ENCODE results near the gene TBC1D9.

DNA sequence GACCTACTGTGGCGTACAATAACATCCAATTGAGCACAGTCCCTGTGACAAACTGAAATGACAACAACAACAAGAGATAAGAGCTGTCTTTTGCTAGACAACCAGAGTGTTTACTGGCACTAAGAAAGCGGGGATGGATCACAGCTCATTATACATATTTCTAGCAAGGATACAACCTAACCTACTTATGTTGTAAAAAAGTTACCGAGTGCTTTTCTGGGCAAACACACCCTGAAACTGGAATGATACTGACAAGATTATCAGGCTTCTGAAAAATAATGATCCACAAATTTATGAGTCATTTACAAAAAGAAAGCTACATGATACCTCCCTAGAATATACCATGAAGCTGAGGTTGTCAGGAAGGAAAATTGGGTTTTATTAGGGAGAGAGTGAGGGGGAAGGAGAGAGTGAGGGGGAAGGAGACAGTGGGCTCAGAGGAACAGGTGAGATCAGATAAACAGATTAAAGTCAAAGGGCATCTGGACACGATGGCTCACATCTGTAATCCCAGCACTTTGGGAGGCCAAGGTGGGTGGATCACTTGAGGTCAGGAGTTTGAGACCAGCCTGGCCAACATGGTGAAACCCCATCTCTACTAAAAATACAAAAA is 20.3 kb downstream of the TBC1D9 start:
- TF ChIP-seq, protein P1, sequence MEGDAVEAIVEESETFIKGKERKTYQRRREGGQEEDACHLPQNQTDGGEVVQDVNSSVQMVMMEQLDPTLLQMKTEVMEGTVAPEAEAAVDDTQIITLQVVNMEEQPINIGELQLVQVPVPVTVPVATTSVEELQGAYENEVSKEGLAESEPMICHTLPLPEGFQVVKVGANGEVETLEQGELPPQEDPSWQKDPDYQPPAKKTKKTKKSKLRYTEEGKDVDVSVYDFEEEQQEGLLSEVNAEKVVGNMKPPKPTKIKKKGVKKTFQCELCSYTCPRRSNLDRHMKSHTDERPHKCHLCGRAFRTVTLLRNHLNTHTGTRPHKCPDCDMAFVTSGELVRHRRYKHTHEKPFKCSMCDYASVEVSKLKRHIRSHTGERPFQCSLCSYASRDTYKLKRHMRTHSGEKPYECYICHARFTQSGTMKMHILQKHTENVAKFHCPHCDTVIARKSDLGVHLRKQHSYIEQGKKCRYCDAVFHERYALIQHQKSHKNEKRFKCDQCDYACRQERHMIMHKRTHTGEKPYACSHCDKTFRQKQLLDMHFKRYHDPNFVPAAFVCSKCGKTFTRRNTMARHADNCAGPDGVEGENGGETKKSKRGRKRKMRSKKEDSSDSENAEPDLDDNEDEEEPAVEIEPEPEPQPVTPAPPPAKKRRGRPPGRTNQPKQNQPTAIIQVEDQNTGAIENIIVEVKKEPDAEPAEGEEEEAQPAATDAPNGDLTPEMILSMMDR (IDR thresholded peaks at IDR 0.05) = no peak
- TF ChIP-seq POLR2AphosphoS5 (IDR thresholded peaks at IDR 0.05; ENCODE audit: insufficient read depth in 1 of 2, low read depth in 1 of 2) = no peak
